HG03025 (cell line): ENCODE measurements around the gene PARVA.
"Not testable (repeated sequence)": the region's sequence is repeated elsewhere in the genome, so short reads cannot be mapped to it uniquely, and the experiment has no call there.

ENCODE experiments used
- ATAC-seq: cut with Tn5 transposase; IDR thresholded peaks from one replicate; pipeline ENCODE4 v1.9.1; 2021; ENCODE audit warnings: mild to moderate bottlenecking, moderate library complexity; ENCODE audit not compliant: unreplicated experiment, low FRiP score

The PARVA gene

DNA sequence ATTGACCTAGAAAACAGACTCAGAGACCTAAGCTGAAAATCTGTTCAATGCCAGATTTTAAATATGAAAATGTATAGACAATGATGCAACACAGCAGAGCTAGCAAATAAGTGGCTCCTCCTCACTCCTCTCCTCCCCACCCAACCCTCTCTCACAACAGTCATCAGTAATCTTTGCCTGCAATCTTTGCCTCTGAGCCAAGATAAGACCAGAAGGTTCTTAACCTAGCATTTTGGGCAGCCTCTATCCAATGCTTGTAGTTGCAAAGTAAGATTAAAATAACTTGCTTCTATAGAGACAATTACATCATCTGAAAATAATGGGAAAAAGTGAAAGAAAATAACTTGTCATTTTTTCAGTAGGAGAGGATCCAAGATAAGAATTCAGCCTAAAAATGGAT is 117.3 kb downstream of the PARVA start:
- ATAC-seq: no peak

DNA sequence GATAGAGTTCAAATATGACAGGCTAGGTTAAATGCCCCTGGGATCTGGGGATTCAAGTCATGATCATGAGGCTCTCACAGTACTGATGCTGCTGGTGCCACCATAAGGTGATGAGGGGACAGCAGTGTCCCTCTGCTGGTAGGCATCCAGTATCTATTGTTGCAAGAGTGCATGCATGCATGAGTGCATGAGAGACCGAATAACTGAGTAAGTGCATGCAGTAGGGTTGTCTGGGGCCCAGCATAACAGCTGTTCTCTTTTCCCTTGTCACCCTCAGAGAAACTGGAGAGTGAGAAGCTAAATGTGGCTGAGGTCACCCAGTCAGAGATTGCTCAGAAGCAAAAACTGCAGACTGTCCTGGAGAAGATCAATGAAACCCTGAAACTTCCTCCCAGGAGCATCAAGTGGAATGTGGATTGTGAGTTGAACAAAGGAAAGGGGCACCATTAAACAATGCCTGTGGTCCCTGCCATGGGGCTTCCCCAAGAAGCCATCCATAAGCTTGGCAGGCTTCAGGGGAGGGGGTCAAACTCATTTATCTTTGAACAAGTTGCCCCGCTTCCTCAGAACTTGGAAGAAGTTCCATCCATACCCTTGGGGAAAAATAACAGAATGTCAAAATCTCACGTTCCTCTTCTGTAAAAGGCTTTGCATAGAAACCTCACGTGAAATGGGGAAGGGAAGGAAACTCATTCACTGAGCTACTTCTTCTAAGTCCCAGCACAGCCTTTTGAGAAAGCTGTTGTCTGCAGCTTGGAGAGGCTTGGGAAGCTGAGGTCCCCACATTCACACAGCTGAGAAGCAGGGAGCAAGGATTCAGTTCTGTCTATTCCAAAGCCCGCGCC is 119.0 kb downstream of the PARVA start:
- no peak for ATAC-seq

DNA sequence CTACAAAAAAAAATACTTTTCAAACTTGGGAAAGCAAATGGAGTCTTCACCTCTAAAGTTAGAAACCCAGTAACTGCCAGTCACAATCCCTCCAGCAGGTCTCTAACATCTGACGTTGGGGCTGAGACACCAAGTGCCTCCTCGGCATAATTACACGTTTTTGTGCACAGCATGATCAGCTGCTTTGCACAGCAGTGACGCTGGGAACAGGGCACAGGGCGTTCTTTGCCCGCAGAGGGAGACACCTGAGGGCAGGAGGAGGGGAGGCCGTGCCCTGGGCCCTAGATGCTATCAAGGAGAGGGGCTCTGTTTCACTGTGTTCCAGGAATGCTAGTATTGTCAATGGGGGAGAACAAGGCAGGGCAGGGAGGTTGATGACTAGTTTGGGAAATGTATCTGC is 120.1 kb downstream of the PARVA start:
- no peak for ATAC-seq

DNA sequence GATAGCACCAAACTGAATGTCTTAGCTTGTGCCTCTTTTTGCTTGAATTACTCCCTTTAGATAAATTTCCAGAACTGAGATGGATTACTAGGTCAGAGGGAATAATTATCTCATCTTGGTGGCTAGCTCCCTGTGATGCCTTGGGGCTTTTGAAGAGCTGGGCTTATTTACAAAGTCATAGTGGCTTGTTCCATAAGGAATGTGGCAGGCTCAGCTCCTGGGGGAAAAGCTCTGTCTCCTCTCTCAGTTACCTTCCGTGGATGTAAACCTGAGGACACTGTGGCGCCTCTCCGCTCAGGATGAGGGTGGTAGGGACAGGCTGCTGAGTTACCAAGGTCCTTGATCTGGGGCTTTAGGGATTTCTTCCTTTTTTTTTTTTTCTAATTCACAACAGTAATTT is 121.7 kb downstream of the PARVA start:
- no peak for ATAC-seq

DNA sequence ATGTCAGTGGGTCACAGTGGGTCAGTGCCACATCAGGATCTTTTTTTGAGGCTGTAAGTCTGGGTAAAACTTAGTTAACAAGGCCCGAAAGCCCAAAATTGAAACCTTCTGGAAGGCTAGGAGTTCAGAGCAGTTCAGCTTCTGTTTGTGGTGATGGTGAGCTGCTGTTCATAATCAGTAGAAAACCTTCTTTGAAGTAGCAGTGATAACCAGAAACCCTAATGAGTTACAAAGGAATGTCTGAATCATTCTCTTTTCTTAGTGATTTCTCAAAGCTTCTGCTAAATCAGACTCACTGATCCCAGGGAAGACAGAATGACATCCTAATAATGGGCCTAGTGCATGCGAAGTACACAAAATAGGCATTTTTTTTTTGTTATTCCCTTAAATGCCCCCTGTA is 124.7 kb downstream of the PARVA start:
- ATAC-seq: no peak

DNA sequence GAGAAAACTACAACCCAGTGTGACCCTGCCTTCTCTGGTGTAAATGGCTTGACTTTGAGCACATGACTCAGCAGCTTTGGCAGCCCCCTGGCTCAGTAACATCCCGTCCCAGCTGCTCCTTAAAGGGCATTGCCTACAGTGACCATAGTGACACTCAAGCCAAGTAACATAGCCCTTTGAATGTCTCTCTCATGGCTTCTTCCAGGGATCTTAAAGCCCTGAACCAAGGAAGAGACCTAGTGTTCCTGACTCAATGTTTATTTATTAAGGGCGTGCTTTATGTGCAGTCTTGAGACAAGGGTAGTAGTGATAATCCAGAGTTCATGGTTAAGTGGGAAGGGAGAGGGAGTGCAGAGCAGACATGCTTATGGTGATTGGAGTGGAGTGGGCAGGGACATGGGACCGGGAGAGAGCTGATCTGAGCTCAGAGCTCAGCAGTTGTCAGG is 125.7 kb downstream of the PARVA start:
- ATAC-seq: no peak

DNA sequence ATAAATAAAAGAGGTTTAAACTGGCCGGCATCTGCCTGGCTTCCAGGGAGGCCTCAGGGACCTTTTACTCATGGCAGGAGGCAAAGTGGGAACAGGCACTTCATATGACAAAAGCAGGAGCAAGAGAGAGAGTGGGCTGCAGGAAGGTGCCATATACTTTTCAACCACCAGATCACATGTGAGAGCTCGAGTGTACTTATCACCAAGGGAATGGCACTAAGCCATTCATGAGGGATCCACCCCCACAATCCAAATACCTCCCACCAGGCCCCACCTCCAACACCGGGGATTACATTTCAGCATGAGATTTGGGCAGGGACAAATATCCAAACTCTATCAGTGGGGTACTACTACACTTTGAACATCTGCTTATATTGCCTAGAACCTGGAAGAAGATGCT is 126.5 kb downstream of the PARVA start:
- no peak for ATAC-seq

DNA sequence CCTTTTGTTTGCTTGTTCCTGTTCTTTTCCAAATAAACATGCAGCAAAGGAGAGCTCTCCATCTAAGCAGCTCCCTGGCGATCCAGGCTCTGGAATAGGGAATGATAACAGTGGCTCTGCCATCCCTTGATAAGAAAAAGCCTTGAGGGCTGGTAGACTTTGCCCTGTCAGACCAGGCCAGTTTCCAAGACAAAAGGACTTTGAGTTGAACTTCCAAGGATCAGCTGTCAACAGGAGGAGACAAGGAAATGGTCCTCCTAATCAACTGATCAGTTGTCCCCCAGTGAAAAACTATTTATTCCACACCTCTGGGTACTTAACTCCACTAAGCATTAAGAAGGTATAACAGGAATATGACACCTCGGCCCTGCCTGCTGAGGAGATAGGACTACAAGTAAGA is 127.8 kb downstream of the PARVA start:
- ATAC-seq: no peak

DNA sequence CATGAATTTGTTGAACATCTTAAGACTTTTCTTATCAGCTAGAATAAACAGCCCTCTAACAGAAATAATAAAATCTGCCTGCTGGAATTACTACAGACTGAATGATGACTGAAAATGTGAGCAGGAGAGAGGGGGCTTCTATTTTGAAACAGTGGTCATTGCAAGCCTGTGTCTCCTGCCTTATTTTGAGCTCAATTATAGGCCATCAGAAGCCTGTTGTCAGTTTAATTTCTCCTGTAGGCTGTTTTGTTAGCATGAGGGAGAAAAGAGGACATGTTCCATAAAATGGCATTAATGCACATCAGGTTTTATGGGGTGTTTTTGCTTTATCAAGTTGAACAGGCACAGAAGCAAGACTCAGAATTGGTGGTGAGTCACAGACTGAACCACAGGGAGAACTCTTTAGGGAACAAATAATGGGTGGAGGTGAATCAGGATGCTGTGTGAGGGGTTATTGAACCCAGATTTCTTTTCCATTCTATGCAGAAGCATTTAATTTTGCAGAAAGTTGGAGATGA is 129.1 kb downstream of the PARVA start:
- ATAC-seq: no peak

DNA sequence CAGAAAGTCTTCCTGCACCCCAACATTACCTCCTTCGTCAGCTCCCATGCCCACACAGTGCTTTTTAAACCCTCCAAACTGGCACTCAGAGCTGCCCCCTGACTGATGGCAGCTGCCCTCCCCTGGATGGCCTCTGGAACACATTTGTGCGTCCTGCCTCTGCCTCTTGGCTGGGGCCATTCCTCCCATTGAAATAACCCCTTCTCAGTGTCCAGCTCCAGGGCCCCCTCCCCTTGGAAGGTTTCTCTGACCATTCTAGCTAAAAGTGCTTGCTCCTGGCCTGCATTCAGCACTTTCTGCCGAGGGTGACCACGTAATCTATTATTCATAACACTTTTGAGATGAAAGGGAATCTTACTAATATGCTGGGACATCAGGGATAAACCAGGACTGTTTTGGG is 130.0 kb downstream of the PARVA start:
- no peak for ATAC-seq

DNA sequence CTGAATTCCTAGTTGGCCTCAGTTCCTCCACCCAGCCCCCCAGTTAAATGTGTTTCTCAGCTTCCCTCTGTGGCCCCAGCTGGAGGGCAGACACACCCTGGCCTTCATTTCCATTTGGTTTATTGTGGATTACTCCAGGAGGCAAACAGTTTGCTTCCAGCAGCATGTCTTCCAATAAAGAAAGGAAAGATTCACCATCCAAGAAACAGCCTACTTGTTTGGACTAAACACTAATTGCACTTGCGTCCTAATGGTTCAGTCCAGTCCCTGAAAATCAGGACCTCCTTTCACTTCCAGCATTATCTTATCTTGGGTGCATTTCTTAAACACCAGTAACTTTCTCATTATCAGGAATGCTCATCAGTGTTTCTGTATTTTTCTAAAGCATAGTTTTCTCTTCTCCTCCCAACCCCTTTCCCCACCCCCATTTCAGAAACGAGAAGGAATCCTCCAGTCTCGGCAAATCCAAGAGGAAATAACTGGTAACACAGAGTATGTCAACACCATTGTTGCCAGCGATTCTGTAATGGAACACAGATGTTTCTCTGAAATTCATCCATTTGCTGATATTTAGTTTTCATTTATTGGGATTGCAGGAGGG is 130.9 kb downstream of the PARVA start:
- no peak for ATAC-seq

DNA sequence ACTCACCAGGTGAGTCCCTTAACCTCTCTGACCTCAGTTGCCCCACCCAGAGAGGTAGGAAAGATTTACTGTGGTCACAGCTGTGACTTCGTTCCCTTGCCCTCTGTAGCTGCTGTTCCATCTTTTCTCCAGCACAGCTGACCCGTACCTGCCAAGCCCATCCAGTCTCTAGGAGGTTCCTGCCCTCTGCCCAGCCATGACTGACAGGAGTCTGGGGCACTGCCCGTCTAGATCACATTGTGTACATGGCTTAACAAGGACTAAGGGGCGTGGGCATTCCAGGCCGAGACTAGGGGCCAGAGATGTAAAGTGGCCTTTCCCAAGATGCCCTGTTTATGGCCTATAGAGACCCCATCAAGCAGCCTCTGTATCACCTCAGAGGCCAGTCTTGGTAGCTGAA is 132.0 kb downstream of the PARVA start:
- ATAC-seq: no peak

DNA sequence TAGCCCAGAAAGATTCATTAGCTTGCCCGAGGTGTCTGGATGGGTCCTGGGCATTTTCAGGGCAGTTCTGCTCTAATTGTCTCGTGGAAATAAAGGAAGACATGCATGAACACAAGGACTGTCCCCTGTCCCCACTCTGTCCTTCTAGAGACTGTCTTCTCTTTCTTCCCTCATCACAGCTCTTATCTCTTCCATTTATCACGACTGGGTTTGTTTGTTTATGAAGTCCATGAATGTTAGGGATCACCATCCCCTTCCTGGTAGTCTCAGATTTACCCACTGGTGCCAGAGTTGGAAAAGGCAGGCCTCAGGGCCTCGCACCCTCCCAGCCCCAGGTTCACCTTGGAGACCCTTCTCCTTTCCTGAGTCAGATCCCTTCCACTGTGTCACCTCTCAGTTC is 134.8 kb downstream of the PARVA start:
- no peak for ATAC-seq

DNA sequence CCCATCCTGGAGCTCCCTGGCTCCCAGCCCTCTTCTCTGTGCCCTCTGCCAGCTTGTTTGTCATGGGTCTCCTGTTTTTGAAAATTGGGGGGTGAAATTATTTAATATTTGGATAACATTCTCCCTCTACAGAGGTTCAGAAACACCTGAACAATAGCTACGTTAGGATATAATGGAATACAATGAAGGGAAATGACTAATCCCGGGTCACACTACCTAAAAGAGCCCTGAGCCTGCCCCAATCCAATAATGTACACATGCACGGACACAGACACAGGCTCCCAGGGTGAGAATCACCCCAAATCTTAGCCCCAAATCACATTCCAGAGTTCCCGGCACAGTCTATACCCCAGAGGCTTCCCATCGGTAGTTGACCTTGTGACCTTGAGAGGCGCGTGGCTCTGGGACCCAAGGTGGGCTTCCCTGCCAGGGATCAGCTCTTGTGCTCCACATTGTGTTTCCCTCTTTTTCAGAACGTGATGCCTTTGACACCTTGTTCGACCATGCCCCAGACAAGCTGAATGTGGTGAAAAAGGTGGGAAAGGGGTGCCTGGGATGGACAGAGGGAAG is 135.5 kb downstream of the PARVA start:
- ATAC-seq: no peak

DNA sequence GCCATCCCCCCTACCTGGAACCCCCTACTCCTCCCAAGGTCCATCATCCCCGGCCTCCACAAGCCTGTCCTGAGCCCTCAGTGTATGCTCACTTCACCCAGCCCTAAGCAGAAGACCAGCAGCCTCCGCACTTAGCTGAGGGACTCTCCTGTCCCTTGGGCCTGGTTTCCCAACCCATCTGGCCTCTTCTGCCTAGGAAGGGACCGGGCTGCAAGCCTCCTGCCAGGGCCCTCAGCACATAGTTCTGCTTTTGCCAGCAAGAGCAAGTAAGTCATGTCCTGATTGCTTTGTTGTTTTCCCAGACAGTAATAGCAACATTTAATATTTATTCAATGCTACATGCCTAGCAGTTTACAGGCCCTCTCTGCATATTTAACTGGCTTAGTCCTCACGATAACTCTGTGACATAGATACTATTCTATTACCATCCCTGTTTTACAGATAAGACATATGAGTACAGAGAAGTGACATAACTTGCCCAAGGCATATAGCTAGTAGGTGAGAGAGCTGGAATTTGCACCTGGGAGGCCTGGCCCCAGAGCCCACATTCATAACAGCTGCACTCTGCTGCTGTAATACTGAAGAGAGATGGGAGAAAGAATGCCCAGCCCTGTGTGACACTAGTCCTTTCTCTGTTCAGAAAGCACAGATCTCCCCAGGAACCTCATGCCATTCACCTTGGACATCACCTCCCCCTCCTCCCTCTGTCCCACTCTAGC is 139.2 kb downstream of the PARVA start:
- ATAC-seq: no peak

DNA sequence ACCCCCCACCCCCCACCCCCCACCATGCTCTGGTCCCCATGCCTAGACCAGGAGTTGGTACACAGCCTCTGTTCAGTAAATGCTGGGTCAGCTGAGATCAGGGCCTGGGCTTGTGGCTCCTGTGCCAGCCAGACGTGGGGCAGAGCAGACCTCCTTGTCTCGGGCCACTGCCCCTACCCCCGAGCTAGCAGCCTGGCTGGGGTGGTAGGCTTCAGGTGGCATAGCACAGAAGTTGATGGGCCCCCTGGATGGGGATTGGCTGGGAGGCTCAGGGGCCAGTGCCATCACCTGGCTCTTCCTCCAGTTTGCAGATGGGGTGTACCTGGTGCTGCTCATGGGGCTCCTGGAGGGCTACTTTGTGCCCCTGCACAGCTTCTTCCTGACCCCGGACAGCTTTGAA is 139.9 kb downstream of the PARVA start:
- no peak for ATAC-seq

DNA sequence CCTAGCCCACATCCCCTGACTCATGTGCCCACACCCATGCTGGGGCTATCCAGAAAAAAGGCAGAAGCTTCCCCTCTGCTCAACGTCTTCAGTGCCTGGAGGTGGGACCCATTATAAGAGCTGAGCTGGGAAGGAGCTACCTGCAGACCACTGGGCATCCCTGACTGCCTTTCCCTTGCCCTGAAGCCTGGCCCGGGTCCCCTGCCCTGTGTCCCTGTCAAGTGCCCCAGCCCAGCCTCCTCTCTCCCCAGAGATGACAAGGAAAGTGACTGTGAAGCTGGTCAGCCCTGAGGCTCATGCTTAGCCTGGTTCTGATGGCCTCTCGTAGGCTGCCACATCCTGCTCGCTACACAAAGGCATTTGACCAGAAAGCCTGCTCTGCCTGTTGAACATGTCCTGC is 140.4 kb downstream of the PARVA start:
- no peak for ATAC-seq

DNA sequence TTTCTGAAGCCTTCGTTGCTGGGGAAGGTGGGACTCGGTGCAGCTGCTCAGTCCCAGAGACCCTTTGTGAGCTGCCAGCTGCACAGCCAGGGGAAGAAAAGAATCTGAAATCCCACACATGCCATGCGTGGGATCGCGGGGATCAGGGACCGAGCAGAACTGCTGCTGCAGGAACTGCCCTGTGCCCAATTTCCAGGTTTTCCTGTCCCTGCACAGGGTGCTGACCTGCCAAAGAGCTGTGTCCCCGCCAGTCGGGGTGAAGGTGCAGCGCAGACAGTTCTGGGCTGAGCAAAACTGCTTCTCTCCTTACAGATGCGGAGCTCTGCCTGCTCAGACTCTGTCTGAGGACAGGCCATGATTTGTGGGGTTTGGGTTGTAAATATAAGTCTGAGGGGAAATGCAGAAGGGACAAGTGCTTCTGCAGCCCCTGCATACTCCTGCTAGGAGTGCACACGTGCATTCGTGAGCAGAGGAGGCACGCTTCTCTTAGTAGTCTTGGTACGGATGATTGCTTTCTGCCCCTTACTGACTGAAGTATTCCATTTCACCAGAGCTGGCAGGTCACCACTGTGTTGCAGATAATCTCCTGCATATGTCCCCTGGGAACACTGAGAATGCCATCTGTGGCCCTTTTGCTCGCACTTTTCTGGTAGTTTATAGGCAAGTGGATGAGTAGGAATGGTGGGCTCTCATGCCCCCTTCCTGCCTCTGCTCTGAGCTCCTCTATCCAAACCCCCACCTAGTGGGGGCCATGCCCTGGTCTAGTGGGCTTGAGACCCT is 141.4 kb downstream of the PARVA start:
- no peak for ATAC-seq

DNA sequence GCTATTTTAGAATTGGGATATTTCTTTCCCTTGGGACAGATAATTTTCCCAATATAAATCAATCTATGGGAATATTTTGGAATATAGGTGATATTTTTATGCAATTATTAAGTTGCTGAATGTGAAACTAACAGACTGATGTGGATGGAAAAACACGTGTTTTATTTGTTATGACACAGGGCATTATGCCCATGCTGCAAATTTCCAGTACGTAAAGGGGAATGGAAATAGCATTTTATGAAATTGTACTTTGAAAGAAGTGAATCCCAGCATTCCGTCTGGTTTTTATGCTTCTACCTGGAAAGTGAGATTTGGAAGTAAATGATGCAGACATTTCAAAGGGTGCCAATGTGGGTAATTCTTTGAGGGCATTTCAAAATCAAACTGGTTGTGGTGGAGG is 142.7 kb downstream of the PARVA start:
- no peak for ATAC-seq

DNA sequence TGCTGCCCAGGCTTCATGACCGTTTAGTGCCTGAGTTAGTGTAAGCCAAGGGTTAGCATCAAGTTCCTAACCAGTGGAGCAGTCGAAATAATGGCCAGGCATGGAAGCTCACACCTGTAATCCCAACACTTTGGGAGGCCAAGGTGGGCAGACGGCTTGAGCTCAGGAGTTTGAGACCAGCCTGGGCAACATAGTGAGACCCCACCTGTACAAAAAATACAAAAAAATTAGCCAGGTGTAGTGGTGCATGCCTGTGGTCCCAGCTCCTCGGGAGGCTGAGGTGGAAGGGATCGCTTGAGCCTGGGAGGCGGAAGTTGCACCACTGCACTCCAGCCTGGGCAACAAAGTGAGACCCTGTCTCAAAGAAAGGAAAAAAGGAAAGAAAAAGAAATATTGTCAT is 143.2 kb downstream of the PARVA start:
- ATAC-seq: not testable (repeated sequence)
